ENCODE measurements around the gene APPBP2.
"Not testable (repeated sequence)": the region's sequence is repeated elsewhere in the genome, so short reads cannot be mapped to it uniquely, and the experiment has no call there.

APPBP2 gene

GRCh38 chr17:60496041-60496440 lies 30.0 kb downstream of the APPBP2 start:
- Mint-ChIP-seq H3K27me3 (ENCODE audit: low read depth, poor library complexity) (peaks cover 3% of the 10 kb centered on the region), H3K4me3 (no peak overlapping the region), H3K4me1 (no peaks in the 10 kb centered on the region), H3K36me3 (ENCODE audit: low read depth) (peaks cover 96% of the 10 kb centered on the region), H3K9me3 (peaks cover 52% of the 10 kb centered on the region), H3K27ac (no peak overlapping the region)
- TF ChIP-seq CTCF (IDR thresholded peaks at IDR 0.05), result no peak
- DNase-seq, result no peak

- H3K27ac Mint-ChIP-seq, result no peak overlapping the region
- peaks cover 9% of the 10 kb centered on the region for H3K27me3 Mint-ChIP-seq (ENCODE audit: low read depth, poor library complexity)
- no peak for DNase-seq
- H3K36me3 Mint-ChIP-seq (ENCODE audit: low read depth), result peaks cover 98% of the 10 kb centered on the region
- no peak overlapping the region for H3K4me3 Mint-ChIP-seq
- no peaks in the 10 kb centered on the region for H3K4me1 Mint-ChIP-seq
- peaks cover 60% of the 10 kb centered on the region for H3K9me3 Mint-ChIP-seq
- TF ChIP-seq CTCF (IDR thresholded peaks at IDR 0.05), result no peak
These were observed 30.8 kb downstream of the APPBP2 start for GRCh38 chr17:60495260-60495659.

GRCh38 chr17:60493847-60494321 lies 32.2 kb downstream of the APPBP2 start:
- H3K36me3 Mint-ChIP-seq (ENCODE audit: low read depth), result peaks cover 99% of the 10 kb centered on the region
- no peak overlapping the region for H3K4me3 Mint-ChIP-seq
- no peak for DNase-seq
- H3K4me1 Mint-ChIP-seq, result no peaks in the 10 kb centered on the region
- H3K27ac Mint-ChIP-seq, result no peak overlapping the region
- H3K9me3 Mint-ChIP-seq, result peaks cover 73% of the 10 kb centered on the region
- H3K27me3 Mint-ChIP-seq (ENCODE audit: low read depth, poor library complexity), result peaks cover 9% of the 10 kb centered on the region
- TF ChIP-seq CTCF (IDR thresholded peaks at IDR 0.05), result no peak

- Mint-ChIP-seq H3K36me3 (ENCODE audit: low read depth) (peaks cover 100% of the 10 kb centered on the region), H3K4me1 (no peaks in the 10 kb centered on the region), H3K9me3 (peaks cover 95% of the 10 kb centered on the region), H3K4me3 (no peak overlapping the region), H3K27ac (no peak overlapping the region), H3K27me3 (ENCODE audit: low read depth, poor library complexity) (peaks cover 9% of the 10 kb centered on the region)
- no peak for TF ChIP-seq CTCF (IDR thresholded peaks at IDR 0.05)
- no peak for DNase-seq
These were observed 34.3 kb downstream of the APPBP2 start for GRCh38 chr17:60491771-60492170.

- H3K4me1 Mint-ChIP-seq, H3K27ac Mint-ChIP-seq, DNase-seq, H3K4me3 Mint-ChIP-seq: not testable (repeated sequence)
- H3K36me3 Mint-ChIP-seq (ENCODE audit: low read depth), result peaks cover 100% of the 10 kb centered on the region
- peaks cover 98% of the 10 kb centered on the region for H3K9me3 Mint-ChIP-seq
- H3K27me3 Mint-ChIP-seq (ENCODE audit: low read depth, poor library complexity), result peaks cover 13% of the 10 kb centered on the region
These were observed 35.4 kb downstream of the APPBP2 start for GRCh38 chr17:60490594-60490993.

- Mint-ChIP-seq H3K4me1 (no peaks in the 10 kb centered on the region), H3K4me3 (no peak overlapping the region), H3K9me3 (peaks cover 42% of the 10 kb centered on the region), H3K27me3 (ENCODE audit: low read depth, poor library complexity) (peaks cover 6% of the 10 kb centered on the region), H3K36me3 (ENCODE audit: low read depth) (peaks cover 68% of the 10 kb centered on the region), H3K27ac (no peak overlapping the region)
- no peak for TF ChIP-seq CTCF (IDR thresholded peaks at IDR 0.05)
- DNase-seq, result no peak
These were observed 44.4 kb downstream of the APPBP2 start for GRCh38 chr17:60481604-60482003.

Measured in nephron progenitor cell (in vitro differentiated cells).